MM.1S (cell line): ENCODE data around the gene SETD2.

ENCODE experiments used
- EZH2phosphoT487 ChIP-seq: fragments of 300-600 bp; sonication (generic); IDR thresholded peaks from 2 replicates; pipeline ENCODE4 v1.6.1; 2018; ENCODE audit warnings: antibody characterized with exemption, low read length
- TF ChIP-seq, protein P1 (sequence below): fragments of 300-600 bp; sonication (generic); IDR thresholded peaks from 2 replicates; pipeline ENCODE4 v1.5.1; 2016; ENCODE audit warnings: antibody characterized with exemption, low read length, mixed read lengths

DNA sequence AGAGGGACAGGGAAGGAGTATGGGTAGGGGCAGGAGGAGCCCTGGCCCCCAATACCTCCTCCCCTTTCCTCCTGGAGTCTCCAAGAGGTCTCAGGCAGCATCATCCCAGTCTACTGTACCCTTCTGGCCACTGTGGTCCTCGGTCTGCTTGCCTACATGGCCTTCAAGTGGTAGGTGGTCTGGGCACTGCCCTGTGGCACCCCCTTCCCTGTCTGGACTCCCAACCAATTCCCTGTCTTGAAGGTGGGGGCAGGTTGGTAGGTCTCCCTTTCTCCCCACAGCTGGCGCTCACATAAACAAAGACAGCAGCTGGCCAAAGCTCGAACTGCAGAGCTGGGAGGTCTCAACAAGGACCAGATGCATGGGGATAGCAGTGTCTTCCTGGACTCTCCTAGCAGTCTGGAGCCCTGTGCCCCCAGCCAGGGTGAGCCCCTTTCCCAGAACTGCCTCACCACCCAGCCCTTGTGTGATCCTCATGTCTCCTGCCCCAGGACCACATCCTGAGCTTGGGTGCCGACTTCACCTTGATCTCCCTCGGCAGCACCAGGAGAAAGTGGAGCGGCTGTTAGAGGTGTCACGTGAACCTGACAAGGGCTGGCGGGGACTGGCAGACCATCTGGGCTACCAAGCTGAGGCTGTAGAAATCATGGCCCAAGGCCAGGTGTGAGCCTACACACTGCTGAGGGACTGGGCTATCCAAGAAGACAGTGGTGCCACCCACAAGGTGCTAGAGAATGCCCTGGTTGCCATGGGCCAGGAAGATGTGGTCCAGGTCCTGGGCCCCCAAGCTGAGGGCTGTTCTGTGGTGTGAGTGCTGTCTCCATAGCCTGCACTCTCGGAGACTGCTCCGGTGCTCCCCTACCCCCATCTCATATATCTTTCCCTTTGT lies 151.3 kb downstream of the SETD2 start:
- TF ChIP-seq, protein P1, sequence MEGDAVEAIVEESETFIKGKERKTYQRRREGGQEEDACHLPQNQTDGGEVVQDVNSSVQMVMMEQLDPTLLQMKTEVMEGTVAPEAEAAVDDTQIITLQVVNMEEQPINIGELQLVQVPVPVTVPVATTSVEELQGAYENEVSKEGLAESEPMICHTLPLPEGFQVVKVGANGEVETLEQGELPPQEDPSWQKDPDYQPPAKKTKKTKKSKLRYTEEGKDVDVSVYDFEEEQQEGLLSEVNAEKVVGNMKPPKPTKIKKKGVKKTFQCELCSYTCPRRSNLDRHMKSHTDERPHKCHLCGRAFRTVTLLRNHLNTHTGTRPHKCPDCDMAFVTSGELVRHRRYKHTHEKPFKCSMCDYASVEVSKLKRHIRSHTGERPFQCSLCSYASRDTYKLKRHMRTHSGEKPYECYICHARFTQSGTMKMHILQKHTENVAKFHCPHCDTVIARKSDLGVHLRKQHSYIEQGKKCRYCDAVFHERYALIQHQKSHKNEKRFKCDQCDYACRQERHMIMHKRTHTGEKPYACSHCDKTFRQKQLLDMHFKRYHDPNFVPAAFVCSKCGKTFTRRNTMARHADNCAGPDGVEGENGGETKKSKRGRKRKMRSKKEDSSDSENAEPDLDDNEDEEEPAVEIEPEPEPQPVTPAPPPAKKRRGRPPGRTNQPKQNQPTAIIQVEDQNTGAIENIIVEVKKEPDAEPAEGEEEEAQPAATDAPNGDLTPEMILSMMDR = no peak
- TF ChIP-seq EZH2phosphoT487 = no peak
